ENCODE data around the gene PLAGL2.
"Not testable (repeated sequence)": the region's sequence is repeated elsewhere in the genome, so short reads cannot be mapped to it uniquely, and the experiment has no call there.

Gene PLAGL2

DNA sequence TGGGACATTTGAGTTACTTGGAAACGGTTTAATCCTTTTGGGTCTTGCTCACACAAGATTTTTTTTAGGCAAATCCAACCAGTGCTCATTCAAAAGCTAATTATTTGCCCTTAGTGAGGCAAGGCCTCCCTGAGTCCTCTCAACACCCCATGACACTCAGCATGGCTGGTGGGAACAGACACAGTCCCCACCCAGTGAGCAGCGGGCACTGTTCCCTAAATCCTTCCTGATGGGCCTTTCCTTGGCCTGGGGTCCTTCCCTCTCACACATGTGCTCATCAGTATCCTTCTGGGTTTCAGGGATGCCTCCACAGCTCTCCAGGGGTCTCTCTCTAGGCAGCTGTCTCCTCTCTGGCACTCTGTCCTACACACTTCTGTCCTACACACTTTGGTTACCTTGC lies 28.0 kb downstream of the PLAGL2 start:
- no peak for FAIRE-seq

DNA sequence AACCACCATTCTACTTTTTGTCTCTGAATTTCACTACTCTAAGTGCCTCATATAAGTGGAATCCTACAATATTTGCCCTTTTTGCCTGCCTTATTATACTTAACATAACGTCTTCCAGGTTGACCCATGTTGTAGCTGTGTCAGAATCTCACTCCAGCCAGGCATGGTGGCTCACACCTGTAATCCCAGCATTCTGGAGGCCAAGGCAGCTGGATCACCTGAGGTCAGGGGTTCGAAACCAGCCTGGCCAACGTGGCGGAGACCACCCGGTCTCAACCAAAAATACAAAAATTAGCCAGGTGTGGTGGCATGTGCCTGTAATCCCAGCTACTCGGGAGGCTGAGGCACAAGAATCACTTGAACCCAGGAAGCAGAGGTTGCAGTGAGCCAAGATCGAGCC lies 29.8 kb downstream of the PLAGL2 start:
- FAIRE-seq: not testable (repeated sequence)

DNA sequence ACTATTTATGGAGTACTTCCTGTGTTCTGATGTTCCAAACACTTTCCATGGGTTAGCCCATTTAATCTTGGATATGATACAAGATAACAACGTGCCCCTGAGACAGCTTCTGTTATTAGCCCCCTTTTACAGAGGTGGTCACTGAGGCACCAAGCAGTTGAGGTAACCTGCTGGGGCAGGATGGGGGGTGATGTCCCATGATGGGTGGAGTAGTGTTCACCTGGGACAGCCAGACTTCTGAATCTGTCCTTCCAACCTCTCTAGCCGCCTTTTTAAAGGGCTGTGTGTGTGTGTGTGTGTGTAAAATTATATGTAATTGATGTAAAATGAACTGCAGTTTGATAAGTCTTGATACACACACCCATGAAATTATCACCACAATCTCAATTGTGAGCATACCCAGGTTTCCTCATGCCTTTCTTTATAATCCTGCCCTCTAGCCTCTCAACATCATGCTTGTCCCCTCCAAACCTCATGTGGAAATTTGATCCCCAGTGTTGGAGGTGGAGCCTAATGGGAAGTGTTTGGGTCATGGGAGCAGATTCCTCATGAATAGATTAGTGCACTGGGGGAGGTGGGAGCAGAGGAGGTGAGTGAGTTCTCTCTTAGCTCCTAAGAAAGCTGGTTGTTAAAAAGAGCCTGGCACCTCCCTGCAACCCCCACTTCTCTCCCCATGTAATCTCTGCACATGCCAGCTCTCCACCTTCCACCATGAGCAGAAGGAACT lies 39.2 kb downstream of the PLAGL2 start:
- FAIRE-seq: no peak

DNA sequence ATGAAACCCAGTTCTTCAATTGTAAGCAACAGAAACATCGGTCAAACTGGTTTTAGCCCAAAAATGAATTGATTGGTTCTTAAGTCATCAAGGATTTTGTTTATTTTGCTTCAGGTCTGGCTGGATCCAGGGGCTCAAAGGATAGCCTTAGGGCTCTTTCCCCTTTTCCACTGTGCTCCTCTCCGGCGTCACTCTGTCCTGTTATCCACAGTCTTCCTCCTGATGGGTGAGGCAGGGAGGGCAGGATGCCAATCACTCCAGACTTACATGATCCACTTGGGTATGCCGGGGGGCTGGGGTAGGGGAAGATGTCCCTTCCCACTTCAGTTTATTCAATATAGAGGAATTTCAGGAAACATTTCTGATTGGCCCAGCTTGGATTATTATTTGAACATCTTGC lies 40.0 kb downstream of the PLAGL2 start:
- no peak for FAIRE-seq

DNA sequence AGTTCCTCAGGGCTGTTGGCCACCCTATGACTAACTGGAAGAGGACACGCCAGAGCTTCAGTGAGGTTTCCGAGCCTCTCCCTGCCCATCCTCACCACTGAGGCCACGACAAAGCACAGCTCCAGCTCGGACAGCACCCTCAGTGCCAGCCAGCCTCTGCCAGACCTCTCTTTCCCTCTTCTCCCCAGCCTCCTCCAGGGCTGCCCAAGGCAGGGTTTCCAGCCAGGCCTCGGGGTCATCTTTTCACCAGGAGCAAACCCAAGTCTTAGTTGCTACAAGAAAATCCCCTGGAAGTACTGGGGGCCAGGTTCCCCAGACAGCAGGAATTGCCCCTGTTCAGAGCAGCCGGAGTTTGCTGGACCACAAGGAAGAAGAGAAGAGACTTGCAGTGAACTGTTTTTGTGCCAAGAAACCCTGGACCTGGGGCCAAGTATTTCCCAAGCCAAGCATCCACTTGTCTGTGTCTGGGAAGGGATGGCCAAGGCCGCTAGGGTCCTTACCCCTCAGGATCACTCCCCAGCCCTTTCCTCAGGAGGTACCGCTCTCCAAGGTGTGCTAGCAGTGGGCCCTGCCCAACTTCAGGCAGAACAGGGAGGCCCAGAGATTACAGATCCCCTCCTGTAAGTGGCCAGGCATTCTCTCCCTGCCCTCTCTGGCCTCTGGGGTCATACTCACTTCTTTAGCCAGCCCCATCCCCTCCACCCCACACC lies 41.6 kb downstream of the PLAGL2 start:
- no peak for FAIRE-seq

DNA sequence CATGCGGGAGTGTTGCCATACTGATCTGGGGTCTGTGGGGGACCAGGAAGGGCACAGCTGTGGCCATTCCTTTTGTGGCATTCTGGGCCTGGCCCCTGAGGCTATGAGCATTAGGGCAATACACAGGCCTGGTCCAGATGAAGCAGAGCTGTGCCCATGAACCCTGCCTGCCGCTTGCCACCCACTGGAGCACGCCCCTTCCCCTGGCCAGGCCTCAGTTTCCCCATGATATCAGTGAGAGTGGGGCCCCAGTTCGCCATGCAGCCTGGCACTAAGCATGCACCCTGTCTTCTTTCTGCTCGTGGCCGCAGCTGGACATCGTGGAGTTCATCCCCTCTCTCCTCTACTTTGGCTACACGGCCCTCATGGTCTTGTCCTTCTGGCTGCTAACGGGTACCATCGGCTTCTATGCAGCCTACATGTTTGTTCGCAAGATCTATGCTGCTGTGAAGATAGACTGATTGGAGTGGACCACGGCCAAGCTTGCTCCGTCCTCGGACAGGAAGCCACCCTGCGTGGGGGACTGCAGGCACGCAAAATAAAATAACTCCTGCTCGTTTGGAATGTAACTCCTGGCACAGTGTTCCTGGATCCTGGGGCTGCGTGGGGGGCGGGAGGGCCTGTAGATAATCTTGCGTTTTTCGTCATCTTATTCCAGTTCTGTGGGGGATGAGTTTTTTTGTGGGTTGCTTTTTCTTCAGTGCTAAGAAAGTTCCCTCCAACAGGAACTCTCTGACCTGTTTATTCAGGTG lies 42.4 kb downstream of the PLAGL2 start:
- FAIRE-seq: no peak

DNA sequence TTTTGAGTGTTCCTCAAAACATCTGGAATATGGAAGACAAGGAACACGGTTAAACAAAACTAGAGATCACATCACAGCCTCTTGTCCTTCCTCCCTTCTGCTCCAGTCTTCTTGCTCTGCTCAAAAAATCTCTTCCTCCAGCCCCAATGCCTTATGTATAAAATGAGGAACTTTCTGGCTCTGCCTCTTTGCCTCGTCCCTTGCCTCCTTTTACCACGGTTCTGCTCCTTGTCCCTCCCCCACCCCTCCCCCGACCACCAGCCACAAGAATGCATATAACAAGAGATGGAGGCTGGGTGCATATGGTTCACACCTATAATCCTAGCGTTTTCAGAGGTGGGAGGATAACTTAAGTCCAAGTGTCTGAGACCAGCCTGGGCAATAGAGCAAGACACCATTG lies 43.6 kb downstream of the PLAGL2 start:
- FAIRE-seq: no peak

DNA sequence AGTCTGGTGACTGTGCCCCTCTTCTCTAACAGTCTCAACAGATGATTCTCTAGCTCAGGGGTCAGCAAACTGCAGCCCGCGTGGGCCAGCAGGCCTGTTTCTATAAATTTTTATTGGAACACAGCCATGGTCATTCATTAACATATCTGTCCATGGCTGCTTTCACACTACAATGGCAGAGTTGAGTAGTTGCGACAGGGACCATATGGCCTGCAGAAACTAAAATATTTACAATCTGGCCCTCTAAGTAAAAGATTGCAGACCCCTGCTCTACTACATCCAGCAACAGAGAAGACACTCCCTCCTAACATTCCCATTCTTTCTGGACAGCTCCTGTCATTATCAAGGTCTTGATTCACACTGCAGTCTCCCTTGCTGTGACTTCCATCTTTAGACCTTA lies 45.2 kb downstream of the PLAGL2 start:
- FAIRE-seq: no peak

DNA sequence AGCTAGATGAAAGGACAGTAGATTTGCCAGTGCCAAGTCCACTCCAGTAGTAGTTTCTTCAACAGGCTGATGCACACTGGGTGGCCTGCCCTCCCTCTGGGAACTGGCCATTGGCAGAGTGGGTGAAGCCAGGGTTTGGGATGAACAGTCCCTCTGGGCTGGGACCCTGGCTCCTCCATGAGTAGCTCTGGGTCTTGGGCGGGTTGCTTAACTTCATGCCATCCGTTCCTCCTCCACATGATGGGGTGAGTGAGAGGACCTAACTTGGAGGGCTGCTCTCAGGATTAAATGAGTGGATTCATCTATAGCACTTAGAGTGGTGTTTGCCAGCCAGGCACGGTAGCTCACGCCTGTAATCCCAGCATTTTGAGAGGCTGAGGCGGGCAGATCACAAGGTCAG lies 47.2 kb downstream of the PLAGL2 start:
- no peak for FAIRE-seq

DNA sequence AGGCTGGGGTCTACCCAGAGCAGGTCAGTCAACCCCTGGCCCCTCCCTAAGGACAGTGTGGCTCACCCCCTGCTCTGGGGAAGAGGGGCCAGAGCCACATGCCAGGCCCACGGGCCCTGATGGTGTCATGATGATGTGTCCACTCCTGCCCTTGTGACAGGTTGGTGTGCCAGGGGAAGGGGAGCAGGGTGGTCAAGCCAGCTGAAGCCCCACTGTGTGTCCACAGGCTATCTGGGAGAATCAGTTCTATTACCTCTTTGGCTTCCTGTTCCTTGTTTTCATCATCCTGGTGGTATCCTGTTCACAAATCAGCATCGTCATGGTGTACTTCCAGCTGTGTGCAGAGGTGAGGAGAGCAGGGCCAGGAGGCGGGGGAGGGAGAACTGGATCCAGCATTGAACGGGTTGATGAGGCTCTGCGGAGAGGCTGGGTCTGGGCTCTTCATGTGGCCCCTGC lies 47.7 kb downstream of the PLAGL2 start:
- no peak for FAIRE-seq

DNA sequence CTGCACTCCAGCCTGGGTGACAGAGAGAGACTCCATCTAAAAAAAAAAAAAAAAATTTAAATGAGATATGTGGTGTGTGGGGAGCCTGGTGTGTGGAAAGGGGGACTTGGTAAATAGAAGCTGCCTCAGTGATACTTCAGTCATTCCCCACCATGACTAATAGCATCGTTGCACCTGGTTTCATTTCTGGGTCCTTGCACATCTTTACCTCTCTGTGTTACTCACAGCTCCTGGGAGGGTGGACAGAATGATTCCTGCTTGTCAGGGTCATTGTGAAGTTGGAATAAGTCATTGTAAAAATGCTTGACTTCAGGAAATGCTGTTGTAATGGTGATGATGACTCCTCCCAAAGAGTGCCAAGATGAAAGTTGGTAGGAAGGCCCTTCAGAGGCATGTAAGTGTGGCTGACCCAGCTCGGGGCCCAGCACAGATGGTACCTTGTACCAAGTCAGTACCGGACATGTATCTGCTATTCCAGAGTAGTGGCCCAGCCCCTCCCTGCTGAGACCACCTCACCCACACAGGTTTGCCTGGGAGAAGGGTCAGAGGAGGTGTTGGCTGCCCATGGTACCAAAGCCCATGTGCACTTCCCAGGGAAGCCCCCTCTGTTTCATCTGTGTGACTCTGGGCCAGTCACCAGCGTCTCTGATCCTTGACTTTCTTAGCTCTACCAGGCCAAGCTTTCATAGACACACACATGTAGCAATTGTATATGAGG lies 48.4 kb downstream of the PLAGL2 start:
- no peak for FAIRE-seq

DNA sequence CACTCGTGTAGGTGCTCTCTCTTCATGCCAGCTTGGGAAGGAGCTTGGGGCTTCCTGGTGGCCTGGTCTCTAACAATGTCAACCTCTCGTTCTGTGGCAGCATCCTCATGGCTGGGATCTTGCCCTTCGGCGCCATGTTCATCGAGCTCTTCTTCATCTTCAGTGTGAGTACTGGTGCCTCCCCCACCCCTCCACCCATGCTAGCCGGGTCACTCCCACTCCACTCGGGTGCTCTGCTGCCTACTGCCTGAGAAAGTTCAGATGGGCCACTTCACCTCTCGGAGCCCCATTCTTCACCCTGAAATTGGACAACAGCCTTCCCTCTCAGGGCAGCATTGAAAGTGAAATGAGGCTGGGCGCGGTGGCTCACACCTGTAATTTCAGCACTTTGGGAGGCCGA lies 49.2 kb downstream of the PLAGL2 start:
- no peak for FAIRE-seq

DNA sequence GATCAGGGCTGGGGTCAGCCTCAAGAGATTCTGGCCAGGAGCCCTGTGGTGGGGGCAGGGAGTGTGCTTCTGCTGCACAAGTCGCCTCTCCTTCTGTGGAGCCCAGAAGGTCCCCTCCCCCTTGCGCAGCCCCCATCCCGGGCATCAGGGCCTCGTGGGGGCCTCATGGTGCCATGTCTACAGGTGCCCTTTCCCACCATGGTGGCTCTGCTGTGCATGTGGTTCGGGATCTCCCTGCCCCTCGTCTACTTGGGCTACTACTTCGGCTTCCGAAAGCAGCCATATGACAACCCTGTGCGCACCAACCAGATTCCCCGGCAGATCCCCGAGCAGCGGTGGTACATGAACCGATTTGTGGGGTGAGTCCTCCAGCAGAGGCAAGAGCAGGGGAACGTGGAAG lies 49.9 kb downstream of the PLAGL2 start:
- no peak for FAIRE-seq

DNA sequence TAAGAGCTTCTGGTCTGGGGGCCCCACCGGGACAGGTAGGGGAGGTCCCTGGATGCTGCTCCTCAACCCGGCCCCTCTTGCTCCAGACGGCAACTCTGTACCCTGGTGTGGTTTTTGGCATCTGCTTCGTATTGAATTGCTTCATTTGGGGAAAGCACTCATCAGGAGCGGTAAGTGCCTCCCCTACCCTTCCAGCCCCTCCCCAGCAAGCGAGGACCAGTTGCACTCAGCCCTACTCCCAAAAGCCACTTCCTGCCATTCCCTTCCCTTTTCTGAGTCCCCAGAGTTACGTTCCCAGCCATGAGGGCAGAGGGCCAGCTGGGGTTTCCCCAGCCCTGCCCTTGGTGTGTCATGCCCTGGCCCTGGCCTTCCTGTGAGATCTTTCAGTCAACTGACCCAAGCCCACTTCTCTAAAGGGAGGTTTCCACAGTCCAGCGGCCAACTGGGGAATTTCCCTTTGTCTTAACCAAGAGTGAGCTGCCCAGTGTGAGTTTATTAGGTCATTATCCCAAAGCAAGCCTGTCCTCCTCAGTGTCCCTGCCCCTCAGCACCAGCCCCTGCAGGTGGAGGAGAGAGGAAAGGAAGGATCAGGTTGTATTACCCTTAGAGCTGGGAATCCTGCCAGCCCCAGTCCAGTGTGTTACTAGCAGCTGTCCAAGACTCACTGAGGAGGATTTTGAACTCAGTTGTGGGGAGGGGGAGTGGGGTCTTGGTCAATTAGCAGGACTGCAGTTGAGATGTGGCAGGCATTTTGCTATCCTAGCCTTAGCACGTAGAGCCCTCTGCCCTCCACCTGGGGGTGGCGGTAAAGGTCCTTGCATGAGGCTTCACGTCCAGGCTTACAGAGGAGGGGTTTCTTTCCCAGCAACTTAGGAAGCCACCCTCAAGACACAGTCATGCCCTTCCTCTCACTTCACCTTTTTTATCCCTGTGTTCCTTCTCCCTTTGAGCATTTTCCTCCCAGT lies 52.2 kb downstream of the PLAGL2 start:
- no peak for FAIRE-seq

DNA sequence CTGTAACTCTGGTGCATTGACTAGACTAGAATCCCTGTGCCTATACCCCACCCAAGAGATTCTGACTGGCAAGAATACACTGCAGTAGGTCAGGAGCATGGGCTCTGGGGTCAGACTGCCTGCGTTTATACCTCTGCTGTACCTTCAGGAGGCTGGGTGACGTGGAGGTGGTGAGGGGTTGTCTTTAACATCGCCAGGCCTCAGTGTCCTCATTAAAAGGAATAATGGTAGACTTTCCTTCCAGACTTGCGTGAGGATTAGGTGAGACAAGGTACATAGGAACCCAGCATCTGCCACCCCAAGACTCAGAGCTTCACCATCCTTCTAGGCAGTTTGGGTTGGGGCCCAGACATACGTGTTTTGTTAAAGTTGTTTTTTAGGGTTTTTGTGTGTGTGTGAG lies 53.8 kb downstream of the PLAGL2 start:
- no peak for FAIRE-seq

DNA sequence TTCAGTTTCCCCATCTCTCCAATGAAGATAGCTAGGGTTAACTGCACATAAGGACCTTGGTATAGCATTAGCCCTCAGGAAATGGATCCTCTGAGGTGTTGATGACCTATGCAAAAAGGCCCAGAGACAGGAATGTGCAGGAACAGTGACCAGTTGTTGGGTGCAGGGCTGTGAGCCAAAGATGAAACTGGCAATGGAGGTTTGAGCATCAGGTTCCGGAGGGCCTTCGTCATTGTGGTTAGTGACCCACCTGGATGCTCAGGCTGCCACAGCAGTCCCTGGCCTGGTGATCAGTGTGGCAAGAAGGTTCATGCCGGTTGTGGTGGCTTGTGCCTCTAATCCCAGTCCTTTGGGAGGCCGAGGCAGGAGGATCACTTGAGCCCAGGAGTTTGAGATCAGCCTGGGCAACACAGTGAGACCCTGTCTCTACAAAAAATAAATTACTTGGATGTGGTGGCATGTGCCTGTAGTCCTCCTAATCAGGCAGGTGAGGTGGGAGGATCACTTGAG lies 54.3 kb downstream of the PLAGL2 start:
- FAIRE-seq: no peak

DNA sequence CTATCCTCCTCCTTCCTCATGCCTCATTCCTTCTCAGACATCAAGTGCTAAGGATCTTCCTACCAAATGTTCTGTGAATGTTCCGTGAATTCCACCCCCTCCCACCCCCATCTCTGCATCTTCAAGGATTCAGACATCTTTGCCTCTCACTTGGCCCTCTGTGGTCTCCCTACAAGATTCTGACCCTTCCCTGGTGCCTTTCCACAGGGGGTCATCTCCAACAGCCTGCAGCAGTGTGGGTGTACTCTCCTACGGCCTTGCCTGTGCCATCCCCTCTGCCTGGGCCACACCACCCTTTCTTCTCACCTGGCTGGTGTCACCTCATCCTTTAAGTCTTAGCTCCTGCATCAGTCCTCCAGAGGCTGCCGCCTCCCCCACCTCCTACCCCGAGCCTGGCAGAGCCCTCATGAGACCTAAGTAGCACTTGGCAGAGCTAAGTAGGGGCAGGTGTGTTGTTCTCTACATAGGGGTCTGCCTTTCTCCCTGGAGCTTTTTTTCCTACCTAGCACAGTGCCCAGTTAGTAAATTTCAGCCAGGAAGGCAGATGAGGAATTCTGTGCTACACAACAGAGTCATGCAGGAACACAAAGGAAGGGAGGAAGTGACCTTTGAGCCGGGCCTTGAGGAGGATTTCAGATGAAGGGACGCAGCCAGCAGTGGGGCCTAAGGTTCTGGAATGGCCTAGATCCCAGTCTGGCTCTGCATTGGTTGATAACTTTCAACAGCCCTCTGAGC lies 55.0 kb downstream of the PLAGL2 start:
- no peak for FAIRE-seq

DNA sequence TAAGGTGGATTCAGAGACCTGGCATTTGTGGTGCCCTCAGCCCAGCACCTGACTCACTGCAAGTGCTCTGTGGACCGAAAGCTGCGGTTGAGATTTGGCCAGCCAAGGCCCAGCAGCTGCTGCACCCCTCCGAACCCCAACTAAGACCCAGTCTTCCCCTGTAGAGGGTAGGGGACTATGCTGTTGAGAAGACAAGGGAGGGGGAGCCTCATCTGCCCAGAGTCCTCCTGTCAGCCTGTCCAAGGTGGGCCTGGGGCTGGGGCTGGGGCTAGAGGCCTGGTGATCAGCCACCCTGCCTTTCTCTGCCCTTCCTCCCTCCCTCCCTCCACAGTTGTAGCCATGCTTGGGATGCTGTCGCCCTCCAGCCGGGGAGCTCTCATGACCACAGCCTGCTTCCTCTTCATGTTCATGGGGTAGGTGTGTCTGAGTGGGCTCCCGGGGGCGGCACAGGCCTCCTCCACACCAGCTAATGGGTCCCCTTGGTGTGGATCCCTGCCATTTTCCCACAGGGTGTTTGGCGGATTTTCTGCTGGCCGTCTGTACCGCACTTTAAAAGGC lies 57.2 kb downstream of the PLAGL2 start:
- no peak for FAIRE-seq

DNA sequence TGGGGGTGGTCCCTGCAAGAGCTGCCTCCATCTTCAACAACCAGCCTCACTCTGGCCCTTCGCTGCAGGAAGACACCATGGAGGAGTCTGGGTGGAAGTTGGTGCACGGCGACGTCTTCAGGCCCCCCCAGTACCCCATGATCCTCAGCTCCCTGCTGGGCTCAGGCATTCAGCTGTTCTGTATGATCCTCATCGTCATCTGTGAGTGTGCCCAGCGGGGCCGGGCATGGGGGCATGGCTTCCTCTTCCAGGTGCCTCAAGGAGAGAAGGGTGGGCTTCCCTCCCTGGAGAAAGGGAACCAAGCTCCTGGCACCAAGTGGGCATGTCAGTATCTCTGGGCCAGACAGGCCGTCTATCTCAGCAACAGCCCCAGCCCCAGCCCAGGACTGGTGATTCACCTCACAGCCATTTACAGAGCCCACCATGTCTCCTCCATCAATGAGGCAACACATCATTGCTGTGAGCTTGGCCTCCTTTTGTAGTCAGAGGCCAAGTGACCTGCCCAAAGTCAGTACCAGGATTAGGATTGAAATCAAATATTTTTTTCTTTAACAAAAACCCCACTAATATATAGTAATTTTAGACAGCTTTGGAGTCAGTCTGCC lies 57.9 kb downstream of the PLAGL2 start:
- no peak for FAIRE-seq

Data from islet of Langerhans (tissue), 1 donor.